IPS-NIHi7 (cell line): Measurements from ENCODE around the gene RNASEH2A.
"Not testable (repeated sequence)": the region's sequence is repeated elsewhere in the genome, so short reads cannot be mapped to it uniquely, and the experiment has no call there.

Source experiments
- DNase-seq: peaks from one replicate; pipeline ENCODE4 v3.0.0; 2012; ENCODE audit warnings: mixed read lengths; ENCODE audit errors: extremely low spot score

RNASEH2A gene

GRCh38 chr19:12793290-12794195 is 12.8 kb upstream of the RNASEH2A start:
- peak; percentile 89 for DNase-seq

DNA sequence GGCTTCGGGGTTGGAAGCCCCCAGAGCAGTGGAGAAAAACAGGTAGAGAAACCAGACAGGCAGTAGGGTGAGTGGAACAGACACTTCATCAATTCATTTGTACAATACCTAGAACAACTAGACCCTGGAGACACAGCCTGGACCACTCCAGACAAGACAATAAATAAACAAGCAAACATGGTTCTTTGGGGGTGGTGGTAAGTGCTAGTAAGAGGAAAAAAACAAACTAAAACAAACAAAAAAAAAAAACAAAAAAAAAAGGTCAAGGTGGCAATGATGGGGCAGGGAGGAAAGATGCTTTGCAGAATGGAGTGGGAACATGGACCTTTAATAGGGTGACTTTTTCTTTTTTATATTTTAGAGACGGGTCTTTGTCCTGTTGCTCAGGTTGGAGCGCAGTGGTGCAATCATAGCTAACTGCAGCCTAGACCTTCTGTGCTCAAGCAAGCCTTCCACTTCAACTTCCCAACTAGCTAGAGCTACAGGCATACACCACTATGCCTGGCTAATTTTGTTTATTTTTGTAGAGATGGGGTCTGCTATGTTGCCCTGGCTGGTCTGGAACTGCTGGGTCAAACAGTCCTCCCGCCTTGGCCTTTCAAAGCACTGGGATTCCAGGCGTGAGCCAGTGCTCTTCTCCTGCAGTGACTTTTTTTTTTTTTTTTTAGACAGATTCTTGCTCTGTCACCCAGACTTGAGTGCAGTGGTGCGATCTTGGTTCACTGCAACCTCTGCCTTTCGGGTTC is 12.0 kb upstream of the RNASEH2A start:
- no peak for DNase-seq

GRCh38 chr19:12794971-12795381 is 11.4 kb upstream of the RNASEH2A start:
- no peak for DNase-seq

DNA sequence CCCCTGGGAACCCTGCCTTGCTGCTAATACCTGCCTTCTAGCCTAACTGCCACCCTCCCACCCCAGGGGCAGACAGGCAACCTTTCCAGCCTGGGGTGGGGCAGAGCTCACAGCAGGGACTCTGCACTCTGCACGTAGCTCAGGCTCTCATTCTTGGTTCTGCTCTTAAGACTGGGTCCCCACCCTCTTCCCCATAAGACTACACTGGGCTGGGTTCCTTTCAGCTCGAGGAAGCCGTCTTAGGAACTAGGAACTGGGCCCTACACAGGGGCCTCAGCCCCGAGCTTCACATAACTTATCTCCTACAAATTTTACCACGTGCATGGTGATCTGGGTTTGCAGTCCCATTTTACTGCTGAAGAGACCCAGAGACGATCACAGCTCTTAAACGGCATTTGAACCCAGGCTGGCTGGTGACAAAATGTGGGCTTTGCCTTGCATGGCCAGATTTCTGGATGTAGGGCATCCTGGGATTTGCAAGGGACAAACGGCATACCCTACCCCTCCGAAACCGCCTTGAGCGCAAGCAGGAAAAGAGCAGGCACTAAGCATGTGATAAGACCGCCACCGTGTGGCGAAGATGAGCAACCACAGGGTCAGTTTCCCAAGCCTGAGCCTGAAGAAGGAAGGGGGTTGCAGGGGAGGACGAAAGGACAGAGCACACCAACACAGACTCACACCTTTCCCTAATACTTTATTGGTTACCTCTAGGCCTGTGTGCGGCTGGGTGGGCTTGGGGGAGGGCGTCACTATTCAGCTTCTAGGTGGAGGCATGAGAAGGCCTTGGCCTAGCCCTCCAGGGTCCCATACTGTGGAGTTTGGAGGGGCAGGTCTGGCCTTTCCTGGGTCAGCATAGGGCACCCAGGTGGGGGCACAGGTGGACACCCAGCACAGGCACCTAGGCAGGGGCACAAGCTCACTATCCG is 10.0 kb upstream of the RNASEH2A start:
- DNase-seq, result peak; percentile 75

DNA sequence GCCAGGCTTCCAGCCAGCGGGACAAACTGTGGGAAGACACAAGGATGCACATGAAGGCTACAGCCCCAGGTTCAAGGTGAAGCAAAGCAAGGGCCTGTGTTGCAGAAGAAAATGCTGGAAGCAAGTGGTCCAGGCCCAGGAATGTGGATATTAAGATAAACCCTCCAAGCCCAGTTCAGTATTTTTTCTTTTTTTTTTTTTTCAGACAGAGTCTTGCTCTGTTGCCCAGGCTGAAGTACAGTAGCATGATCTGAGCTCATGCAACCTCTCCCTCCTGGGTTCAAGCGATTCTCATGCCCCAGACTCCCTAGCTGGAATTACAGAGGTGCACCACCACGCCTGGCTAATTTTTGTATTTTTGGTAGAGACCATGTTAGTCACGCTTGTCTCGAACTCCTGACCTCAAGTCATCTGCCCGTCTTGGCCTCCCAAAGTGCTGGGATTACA is 9.2 kb upstream of the RNASEH2A start:
- no peak for DNase-seq

DNA sequence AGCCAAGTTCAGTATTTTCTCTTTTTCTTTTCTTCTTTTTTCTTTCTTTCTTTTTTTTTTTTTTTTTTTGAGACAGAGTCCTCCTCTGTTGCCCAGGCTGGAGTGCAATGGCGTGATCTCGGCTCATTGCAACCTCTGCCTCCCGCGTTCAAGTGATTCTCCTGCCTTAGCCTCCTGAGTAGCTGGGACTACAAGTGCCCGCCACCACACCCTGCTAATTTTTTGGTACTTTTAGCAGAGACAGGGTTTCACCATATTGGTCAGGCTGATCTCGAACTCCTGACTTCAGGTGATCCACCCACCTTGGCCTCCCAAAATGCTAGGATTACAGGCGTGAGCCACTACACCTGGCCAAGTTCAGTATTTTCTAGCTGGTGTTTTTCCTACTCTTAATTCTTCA is 8.8 kb upstream of the RNASEH2A start:
- DNase-seq, result not testable (repeated sequence)

DNA sequence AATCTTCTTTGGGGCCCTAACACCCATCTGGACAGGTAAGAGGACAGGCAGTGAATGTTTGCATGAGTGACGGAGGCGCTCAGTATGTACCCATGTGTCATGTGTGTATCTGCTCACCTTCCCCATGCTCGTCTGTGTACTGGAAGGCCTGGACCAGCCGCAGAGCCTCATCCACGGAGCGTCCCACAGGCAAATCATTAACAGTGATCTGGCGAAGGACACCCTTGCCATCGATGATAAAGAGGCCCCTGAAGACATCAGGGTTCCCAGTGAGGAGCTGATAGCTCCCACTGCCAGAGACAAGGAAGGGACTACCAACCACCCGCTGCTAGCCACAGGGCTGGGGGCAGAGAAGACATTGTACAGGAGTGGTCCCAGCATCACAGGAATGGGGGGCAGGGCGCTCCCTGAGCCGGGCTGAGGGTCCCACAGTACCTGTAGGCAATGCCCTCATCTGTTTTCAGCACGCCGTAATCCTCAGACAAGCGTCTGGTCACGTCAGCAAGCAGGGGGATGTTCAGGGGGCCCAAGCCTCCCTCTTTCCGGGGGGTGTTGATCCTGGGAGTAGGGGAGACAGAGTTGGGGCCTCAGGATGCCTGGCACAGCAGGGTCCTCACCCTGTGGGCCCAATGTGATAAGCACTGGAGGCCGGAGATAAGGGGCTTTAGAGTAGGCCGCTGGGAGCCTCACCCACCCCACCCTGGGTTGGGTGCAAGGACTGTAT is 6.5 kb upstream of the RNASEH2A start:
- DNase-seq, result no peak

GRCh38 chr19:12800466-12800770 is 6.0 kb upstream of the RNASEH2A start:
- DNase-seq, result no peak

- DNase-seq, result no peak
These were observed 5.4 kb upstream of the RNASEH2A start for GRCh38 chr19:12800923-12801465.

- DNase-seq, result peak; percentile 72
These were observed 4.7 kb upstream of the RNASEH2A start, which contains the start of the genes PRDX2 and THSD8 for GRCh38 chr19:12801466-12802266. Gene PRDX2 (minus strand): TSS chr19:12801800. CDS start chr19:12801261, 539 bp downstream. Gene THSD8 (plus strand): TSS chr19:12802069. CDS start chr19:12802072, 3 bp downstream.

GRCh38 chr19:12802267-12803106 is 3.9 kb upstream of the RNASEH2A start:
- DNase-seq, result no peak

- no peak for DNase-seq
These were observed 2.3 kb upstream of the RNASEH2A start for GRCh38 chr19:12804051-12804450.

DNA sequence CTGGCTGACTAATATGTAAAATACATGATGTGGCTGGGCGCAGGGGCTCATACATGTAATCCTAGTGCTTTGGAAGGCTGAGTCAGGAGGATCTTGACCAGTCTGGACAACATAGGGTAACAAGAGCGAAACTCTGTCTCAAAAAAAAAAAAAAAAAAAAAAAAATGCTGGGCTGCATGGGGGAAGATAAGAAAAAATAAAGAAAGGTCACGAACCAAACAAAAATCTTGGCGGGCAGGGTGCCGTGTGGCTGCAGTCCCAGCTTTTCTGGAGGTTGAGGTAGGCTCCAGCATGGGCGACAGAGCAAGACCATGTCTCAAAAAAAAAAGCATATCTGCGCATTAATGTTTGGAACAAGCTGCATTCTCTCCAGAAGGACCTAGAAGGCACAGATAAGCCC is 8.7 kb downstream of the RNASEH2A start:
- no peak for DNase-seq

DNA sequence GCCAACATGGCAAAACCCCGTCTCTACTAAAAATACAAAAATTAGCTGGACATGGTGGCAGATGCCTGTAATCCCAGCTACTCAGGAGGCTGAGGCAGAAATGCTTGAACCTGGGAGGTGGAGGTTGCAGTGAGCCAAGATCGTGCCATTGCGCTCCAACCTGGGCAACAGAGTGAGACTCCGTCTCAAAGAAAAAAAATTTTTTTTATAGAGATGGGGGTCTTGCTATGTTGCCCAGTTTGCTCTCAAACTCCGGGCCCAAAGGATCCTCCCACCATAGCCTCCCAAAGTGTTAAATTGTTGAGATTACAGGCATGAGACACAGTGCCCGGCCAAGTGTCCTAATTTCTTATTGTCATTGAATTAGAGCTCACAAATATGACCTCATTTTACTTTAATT is 10.8 kb downstream of the RNASEH2A start:
- not testable (repeated sequence) for DNase-seq

DNA sequence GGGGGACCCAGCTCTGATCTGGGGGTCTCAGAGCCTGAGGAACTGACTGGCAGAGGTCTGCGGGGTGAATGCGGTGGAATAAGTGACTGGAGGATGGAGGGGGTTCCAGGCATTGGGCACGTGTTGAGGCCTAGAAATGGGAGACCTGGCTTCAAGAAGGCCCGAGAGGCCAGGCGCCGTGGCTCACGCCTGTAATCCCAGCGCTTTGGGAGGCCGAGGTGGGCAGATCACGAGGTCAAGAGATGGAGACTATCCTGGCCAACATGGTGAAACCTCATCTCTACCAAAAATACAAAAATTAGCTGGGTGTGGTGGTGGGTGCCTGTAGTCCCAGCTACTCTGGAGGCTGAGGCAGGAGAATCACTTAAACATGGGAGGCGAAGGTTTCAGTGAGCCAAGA is 11.4 kb downstream of the RNASEH2A start:
- DNase-seq, result not testable (repeated sequence)

DNA sequence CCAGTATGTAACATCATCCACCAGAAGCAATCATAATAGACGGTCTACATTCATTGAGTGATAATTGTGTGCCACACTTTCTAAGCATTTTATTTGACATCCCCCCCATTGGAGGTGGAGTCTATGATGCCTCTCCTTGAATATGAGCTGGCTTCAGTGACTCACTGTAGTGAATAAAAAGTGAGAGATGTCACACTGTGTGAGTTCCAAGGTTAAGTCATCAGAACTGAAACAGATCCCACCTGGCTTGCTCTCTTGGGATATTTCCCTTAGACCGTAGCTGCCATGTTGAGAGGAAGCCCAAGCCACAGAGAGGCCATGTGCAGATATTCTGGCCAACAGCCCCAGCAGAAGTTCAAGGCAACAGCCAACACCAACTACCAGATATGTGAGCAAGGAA is 15.4 kb downstream of the RNASEH2A start:
- DNase-seq, result no peak

DNA sequence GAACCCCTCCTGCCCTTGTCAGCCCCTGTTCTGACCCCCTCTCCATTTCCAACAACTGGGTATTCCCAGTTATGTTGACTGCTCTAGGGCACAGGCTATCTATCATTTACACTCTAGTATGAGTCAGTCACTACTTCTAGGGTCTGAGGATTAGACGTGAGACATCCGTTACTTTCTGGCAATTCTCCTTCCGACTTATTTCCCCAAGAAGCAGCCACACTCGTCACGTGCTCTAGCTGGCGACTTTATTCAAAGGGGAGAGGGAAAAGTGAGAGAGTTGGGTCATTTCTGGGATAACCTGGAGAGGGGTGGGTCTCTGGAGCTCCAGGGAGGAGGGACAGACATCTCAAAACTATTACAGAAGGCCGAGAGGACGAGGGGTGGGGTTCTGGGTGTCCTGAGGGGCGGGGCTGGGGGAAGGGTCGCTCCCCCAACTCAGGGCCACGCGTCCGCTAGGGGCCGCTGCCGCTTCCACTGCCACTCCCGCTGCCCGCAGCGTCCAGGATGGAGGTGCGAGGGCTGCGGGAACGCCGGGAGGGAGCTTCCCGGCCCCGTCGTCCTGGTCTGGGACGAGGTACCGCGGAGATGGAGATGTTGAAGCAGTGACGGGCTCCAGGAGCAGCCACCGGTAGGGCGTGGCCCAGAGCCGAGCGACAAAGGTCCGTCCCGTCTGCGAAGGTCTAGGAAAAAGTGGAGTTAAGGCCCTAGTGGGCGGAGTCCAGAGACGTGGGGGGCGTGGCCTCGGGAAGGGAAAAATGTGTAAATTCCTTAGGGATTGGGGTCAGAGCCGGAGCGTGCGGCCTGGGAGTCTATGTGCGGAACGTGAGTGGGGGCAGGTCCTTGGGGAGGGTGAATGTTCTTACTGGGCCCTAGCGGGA is 19.1 kb downstream of the RNASEH2A start:
- DNase-seq, result peak; percentile 95

DNA sequence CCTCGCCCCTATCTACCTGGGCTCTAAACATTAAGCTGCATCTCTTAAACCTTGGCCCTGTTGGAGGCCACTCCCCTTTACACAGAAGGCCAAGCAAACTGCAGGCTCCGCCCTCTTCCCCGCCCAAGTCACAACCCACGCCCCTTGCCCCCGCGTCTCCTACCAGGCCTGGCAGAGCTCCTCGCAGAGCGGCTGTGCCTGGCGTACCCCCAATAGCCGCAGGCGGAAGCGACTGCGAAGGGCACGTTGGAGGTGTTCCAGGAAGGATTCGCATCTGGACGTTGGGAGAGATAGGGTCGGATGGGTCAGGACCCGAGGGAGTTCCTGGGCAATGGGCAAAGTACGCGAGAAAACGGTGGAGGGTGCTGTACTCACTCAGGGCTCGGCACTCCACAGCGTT is 22.1 kb downstream of the RNASEH2A start:
- DNase-seq, result peak; percentile 75
